Immature natural killer cell (primary cell): Measurements from ENCODE around the gene TMEM26. TPM values are rescaled to one million over a fixed set of nuclear protein-coding genes. Genes with fewer than 3 reads are reported as not detected.
A peak's percentile ranks its signal among the peaks of the same experiment; 100 is the strongest.
"Not testable (repeated sequence)": the region's sequence is repeated elsewhere in the genome, so short reads cannot be mapped to it uniquely, and the experiment has no call there.

ENCODE experiments used
- DNase-seq, 3 donors: peaks; one replicate each; pipeline ENCODE4 v3.0.0; 2022; ENCODE audit warnings: mixed read lengths in 1 of 3
- H3K27ac Mint-ChIP-seq, 6 donors: one replicate each; pipeline ENCODE4 v1.8.0; 2020; ENCODE audit warnings: mixed read lengths in 6 of 6, mild to moderate bottlenecking in 5 of 6, inconsistent platforms in 4 of 6, moderate library complexity in 3 of 6
- H3K27me3 Mint-ChIP-seq, 3 donors: one replicate each; pipeline ENCODE4 v1.8.0; 2020 to 2021; ENCODE audit warnings: low read depth in 3 of 3, mild to moderate bottlenecking in 3 of 3, mixed read lengths in 3 of 3, moderate library complexity in 3 of 3, inconsistent platforms in 1 of 3
- H3K36me3 Mint-ChIP-seq, 3 donors: one replicate each; pipeline ENCODE4 v1.8.0; 2020; ENCODE audit warnings: mixed read lengths in 3 of 3, inconsistent platforms in 2 of 3, mild to moderate bottlenecking in 2 of 3
- H3K4me1 Mint-ChIP-seq, 2 donors: one replicate each; pipeline ENCODE4 v1.8.0; 2020; ENCODE audit warnings: inconsistent platforms in 2 of 2, mild to moderate bottlenecking in 2 of 2, mixed read lengths in 2 of 2, moderate library complexity in 1 of 2
- H3K4me3 Mint-ChIP-seq, 5 donors: one replicate each; pipeline ENCODE4 v1.8.0; 2020; ENCODE audit warnings: mild to moderate bottlenecking in 5 of 5, mixed read lengths in 5 of 5, inconsistent platforms in 3 of 5, moderate library complexity in 3 of 5
- H3K9me3 Mint-ChIP-seq, 6 donors: one replicate each; pipeline ENCODE4 v1.8.0; 2020; ENCODE audit warnings: mild to moderate bottlenecking in 6 of 6, mixed read lengths in 6 of 6, inconsistent platforms in 4 of 6, moderate library complexity in 3 of 6
- polyA plus RNA-seq, 3 donors: library from polyadenylated mRNA; unstranded; fragments of 300-500 nt; fragmentation: Illumina TruSeq; gene quantifications; one replicate each; pipeline ENCODE4 v1.2.3, GENCODE V29; 2021

The TMEM26 gene
- polyA plus RNA-seq, 3 donors from 2014 or later = not detected

GRCh38 chr10:61404751-61405150 lies 48.4 kb downstream of the TMEM26 start:
- Mint-ChIP-seq H3K4me1 (no peaks in the 10 kb centered on the region), H3K27ac (no peak overlapping the region), H3K4me3 (no peak overlapping the region), H3K27me3 (peaks cover 0 to 2% (median 0%) of the 10 kb centered on the region in 3 donors), H3K9me3 (no peaks in the 10 kb centered on the region), H3K36me3 (no peaks in the 10 kb centered on the region)
- no peak for DNase-seq

GRCh38 chr10:61400524-61400923 lies 52.7 kb downstream of the TMEM26 start:
- peaks cover 0 to 2% (median 0%) of the 10 kb centered on the region in 3 donors for H3K27me3 Mint-ChIP-seq
- no peak for DNase-seq
- H3K4me1 Mint-ChIP-seq = peaks cover 9 to 14% of the 10 kb centered on the region in 2 donors
- H3K9me3 Mint-ChIP-seq = no peaks in the 10 kb centered on the region
- H3K36me3 Mint-ChIP-seq = peaks cover 0 to 5% (median 0%) of the 10 kb centered on the region in 3 donors
- no peak overlapping the region for H3K4me3 Mint-ChIP-seq
- no peak overlapping the region for H3K27ac Mint-ChIP-seq

- DNase-seq = no peak
- no peak overlapping the region for H3K4me3 Mint-ChIP-seq
- H3K27ac Mint-ChIP-seq = no peak overlapping the region
- no peaks in the 10 kb centered on the region for H3K9me3 Mint-ChIP-seq
- H3K27me3 Mint-ChIP-seq = peaks cover 0 to 2% (median 0%) of the 10 kb centered on the region in 3 donors
- H3K4me1 Mint-ChIP-seq = peaks cover 9 to 14% of the 10 kb centered on the region in 2 donors
- peaks cover 0 to 5% (median 0%) of the 10 kb centered on the region in 3 donors for H3K36me3 Mint-ChIP-seq
Observed at GRCh38 chr10:61399406-61399805, 53.8 kb downstream of the TMEM26 start.

GRCh38 chr10:61398366-61399129 lies 54.6 kb downstream of the TMEM26 start:
- Mint-ChIP-seq H3K36me3 (peaks cover 0 to 5% (median 0%) of the 10 kb centered on the region in 3 donors), H3K27ac (no peak overlapping the region), H3K9me3 (no peaks in the 10 kb centered on the region), H3K4me1 (peaks cover 9 to 14% of the 10 kb centered on the region in 2 donors), H3K4me3 (peak overlapping the region in 2 of 5 donors; percentile 73 to 77), H3K27me3 (no peaks in the 10 kb centered on the region)
- DNase-seq = no peak

- peaks cover 9 to 14% of the 10 kb centered on the region in 2 donors for H3K4me1 Mint-ChIP-seq
- peaks cover 0 to 5% (median 5%) of the 10 kb centered on the region in 3 donors for H3K36me3 Mint-ChIP-seq
- H3K4me3 Mint-ChIP-seq = peak overlapping the region; percentile 73 to 89 (median 80)
- DNase-seq = peak; percentile 9 to 14 (median 11)
- H3K9me3 Mint-ChIP-seq = no peaks in the 10 kb centered on the region
- peaks cover 0 to 2% (median 0%) of the 10 kb centered on the region in 3 donors for H3K27me3 Mint-ChIP-seq
- H3K27ac Mint-ChIP-seq = peak overlapping the region; percentile 1 to 75 (median 63)
Observed at GRCh38 chr10:61397175-61397986, 55.8 kb downstream of the TMEM26 start.

- no peak for DNase-seq
- Mint-ChIP-seq H3K36me3 (peaks cover 0 to 5% (median 0%) of the 10 kb centered on the region in 3 donors), H3K9me3 (peaks cover 0 to 4% (median 0%) of the 10 kb centered on the region in 6 donors), H3K27ac (no peak overlapping the region), H3K4me3 (no peak overlapping the region), H3K27me3 (peaks cover 0 to 6% (median 2%) of the 10 kb centered on the region in 3 donors), H3K4me1 (peaks cover 2 to 6% of the 10 kb centered on the region in 2 donors)
Observed at GRCh38 chr10:61391281-61391680, 61.9 kb downstream of the TMEM26 start.

- Mint-ChIP-seq H3K4me1 (peaks cover 2 to 6% of the 10 kb centered on the region in 2 donors), H3K36me3 (peaks cover 0 to 5% (median 0%) of the 10 kb centered on the region in 3 donors), H3K4me3 (no peak overlapping the region), H3K9me3 (peaks cover 0 to 4% (median 0%) of the 10 kb centered on the region in 6 donors), H3K27ac (no peak overlapping the region), H3K27me3 (peaks cover 1 to 6% (median 2%) of the 10 kb centered on the region in 3 donors)
- no peak for DNase-seq
Observed at GRCh38 chr10:61390851-61391250, 62.3 kb downstream of the TMEM26 start.

GRCh38 chr10:61389887-61390286 lies 63.3 kb downstream of the TMEM26 start:
- H3K27ac Mint-ChIP-seq = no peak overlapping the region
- peaks cover 0 to 4% (median 0%) of the 10 kb centered on the region in 6 donors for H3K9me3 Mint-ChIP-seq
- H3K4me1 Mint-ChIP-seq = peaks cover 2 to 6% of the 10 kb centered on the region in 2 donors
- H3K27me3 Mint-ChIP-seq = peaks cover 1 to 6% (median 2%) of the 10 kb centered on the region in 3 donors
- H3K36me3 Mint-ChIP-seq = peaks cover 0 to 5% (median 0%) of the 10 kb centered on the region in 3 donors
- no peak overlapping the region for H3K4me3 Mint-ChIP-seq
- no peak for DNase-seq

- not testable (repeated sequence) for H3K36me3 Mint-ChIP-seq, H3K27ac Mint-ChIP-seq, H3K4me3 Mint-ChIP-seq, H3K27me3 Mint-ChIP-seq, H3K9me3 Mint-ChIP-seq, H3K4me1 Mint-ChIP-seq, DNase-seq
Observed at GRCh38 chr10:61388986-61389385, 64.2 kb downstream of the TMEM26 start.

- Mint-ChIP-seq H3K27ac (no peak overlapping the region), H3K4me3 (no peak overlapping the region), H3K27me3 (peaks cover 0 to 6% (median 1%) of the 10 kb centered on the region in 3 donors), H3K4me1 (no peaks in the 10 kb centered on the region), H3K36me3 (no peaks in the 10 kb centered on the region), H3K9me3 (peaks cover 0 to 4% (median 0%) of the 10 kb centered on the region in 6 donors)
- DNase-seq = no peak
Observed at GRCh38 chr10:61385231-61386001, 67.8 kb downstream of the TMEM26 start.

GRCh38 chr10:61381153-61381552 lies 72.0 kb downstream of the TMEM26 start:
- not testable (repeated sequence) for H3K9me3 Mint-ChIP-seq, H3K4me3 Mint-ChIP-seq, H3K27me3 Mint-ChIP-seq, DNase-seq, H3K36me3 Mint-ChIP-seq, H3K27ac Mint-ChIP-seq, H3K4me1 Mint-ChIP-seq

- Mint-ChIP-seq H3K9me3 (peaks cover 0 to 9% (median 2%) of the 10 kb centered on the region in 6 donors), H3K27ac (no peak overlapping the region), H3K36me3 (no peaks in the 10 kb centered on the region), H3K4me1 (no peaks in the 10 kb centered on the region), H3K27me3 (peaks cover 0 to 5% (median 0%) of the 10 kb centered on the region in 3 donors), H3K4me3 (no peak overlapping the region)
- no peak for DNase-seq
Observed at GRCh38 chr10:61378865-61379264, 74.3 kb downstream of the TMEM26 start.

GRCh38 chr10:61376908-61377368 lies 76.2 kb downstream of the TMEM26 start:
- no peak overlapping the region for H3K4me3 Mint-ChIP-seq
- no peaks in the 10 kb centered on the region for H3K4me1 Mint-ChIP-seq
- DNase-seq = no peak
- peaks cover 0 to 9% (median 2%) of the 10 kb centered on the region in 6 donors for H3K9me3 Mint-ChIP-seq
- H3K27ac Mint-ChIP-seq = no peak overlapping the region
- H3K36me3 Mint-ChIP-seq = no peaks in the 10 kb centered on the region
- H3K27me3 Mint-ChIP-seq = peaks cover 0 to 5% (median 0%) of the 10 kb centered on the region in 3 donors
